ENCODE data around the gene CAVIN3. TPM values are rescaled to one million over a fixed set of nuclear protein-coding genes. Genes with fewer than 3 reads are reported as not detected.

Gene CAVIN3
- polyA plus RNA-seq, 10 donors, result 15.6 to 42.7 (median 27.7) TPM

DNA sequence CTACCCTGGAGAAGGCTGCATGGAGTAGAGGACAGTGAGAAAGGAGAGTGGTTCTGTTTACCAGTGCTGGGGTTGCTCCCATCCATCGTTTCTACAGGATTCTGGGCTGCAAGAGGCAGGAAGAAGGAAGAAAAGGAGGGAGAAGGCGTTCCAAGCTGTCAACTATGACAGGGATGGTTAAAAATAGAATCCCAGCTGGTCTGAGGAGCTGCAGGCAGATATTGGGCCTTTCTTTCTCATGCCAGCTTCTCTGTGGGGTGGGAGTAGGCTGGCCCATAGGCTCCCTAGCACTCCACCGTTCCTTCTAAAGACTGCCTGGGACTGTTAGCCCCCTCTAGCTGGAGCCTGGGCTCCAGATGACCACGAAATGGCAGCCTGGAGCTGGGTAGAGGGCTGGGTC, 47.1 kb downstream of the CAVIN3 start:
- DNase-seq, result peak in 1 of 3 donors; percentile 17

DNA sequence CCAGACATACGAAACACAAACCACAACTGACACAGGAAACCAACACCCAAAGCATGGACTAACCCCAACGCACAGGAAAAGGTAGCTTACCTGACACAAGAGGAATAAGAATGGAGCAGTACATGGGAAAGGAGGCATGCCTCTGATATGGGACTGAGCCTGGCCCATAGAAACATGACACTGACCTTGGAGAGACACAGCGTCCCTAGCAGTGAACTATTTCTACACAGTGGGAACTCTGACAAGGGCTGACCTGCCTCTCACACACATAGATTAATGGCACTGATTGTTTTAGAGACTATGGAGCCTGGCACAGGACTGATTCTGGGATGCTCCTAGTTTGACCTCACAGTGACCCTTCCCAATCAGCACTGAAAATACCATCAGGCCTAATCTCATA, 48.7 kb downstream of the CAVIN3 start:
- no peak for DNase-seq

DNA sequence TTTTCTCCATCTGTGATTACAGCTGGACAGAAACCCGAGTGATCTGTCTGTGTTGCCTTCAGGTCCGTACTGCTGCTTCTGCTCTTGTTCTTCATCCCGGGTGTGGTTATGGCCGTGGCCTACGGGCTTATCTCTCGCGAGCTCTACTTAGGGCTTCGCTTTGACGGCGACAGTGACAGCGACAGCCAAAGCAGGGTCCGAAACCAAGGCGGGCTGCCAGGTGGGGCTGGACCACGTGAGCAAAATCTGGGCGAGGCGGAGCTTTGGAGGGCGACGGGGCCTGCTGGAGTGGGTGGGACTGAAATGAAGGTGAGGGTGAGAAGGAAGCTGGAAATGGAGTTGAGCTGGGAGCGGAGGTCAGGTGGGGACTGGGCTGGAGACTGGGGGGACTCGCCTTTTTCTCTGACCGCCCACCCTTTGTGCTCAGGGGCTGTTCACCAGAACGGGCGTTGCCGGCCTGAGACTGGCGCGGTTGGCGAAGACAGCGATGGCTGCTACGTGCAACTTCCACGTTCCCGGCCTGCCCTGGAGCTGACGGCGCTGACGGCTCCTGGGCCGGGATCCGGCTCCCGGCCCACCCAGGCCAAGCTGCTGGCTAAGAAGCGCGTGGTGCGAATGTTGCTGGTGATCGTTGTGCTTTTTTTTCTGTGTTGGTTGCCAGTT, 49.6 kb downstream of the CAVIN3 start:
- no peak for DNase-seq

DNA sequence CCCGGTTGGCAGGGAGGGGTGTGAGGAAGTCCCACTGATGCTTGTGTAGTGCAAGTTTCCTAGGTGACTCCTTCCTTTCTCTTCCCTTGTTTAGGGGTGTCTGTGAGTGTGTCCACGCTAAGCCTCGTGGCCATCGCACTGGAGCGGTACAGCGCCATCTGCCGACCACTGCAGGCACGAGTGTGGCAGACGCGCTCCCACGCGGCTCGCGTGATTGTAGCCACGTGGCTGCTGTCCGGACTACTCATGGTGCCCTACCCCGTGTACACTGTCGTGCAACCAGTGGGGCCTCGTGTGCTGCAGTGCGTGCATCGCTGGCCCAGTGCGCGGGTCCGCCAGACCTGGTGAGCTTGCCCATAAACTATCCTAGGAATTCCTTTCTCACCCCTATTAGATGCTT, 50.3 kb downstream of the CAVIN3 start:
- no peak for DNase-seq

Other genes with a start within 250 kb of the CAVIN3 start
- gene OR56B4, start 212.8 kb downstream of the CAVIN3 start, polyA plus RNA-seq (ENCODE audit: insufficient read length in 10 of 10), result not detected
- gene OR52B2, start 150.2 kb downstream of the CAVIN3 start, polyA plus RNA-seq (ENCODE audit: insufficient read length in 10 of 10), result not detected
- under 1 TPM in 1 of 10 donors, not detected in 9; 0.11 TPM for gene OR52W1, start 121.3 kb downstream of the CAVIN3 start, polyA plus RNA-seq (ENCODE audit: insufficient read length in 10 of 10)
- gene C11orf42, start 114.9 kb downstream of the CAVIN3 start, polyA plus RNA-seq (ENCODE audit: insufficient read length in 10 of 10), result under 1 TPM in 8 of 10 donors, not detected in 2; 0.24 to 0.46 (median 0.31) TPM
- 10 to 100 TPM; 18.5 to 39.1 (median 23.5) TPM for gene FHIP1B, start 85.9 kb downstream of the CAVIN3 start, polyA plus RNA-seq (ENCODE audit: insufficient read length in 10 of 10)
- under 1 TPM in 5 of 10 donors, not detected in 5; 0.11 to 0.33 (median 0.17) TPM for gene CNGA4, start 81.4 kb downstream of the CAVIN3 start, polyA plus RNA-seq (ENCODE audit: insufficient read length in 10 of 10)
- under 1 TPM in 1 of 10 donors, not detected in 9; 0.22 TPM for gene CCKBR, start 60.7 kb downstream of the CAVIN3 start, polyA plus RNA-seq (ENCODE audit: insufficient read length in 10 of 10)
- 10 to 100 TPM; 21.8 to 26.7 (median 24.5) TPM for gene SMPD1, start 70.0 kb upstream of the CAVIN3 start, polyA plus RNA-seq (ENCODE audit: insufficient read length in 10 of 10)
- 10 to 100 TPM; 27.2 to 31.7 (median 28.4) TPM for gene APBB1, start 98.6 kb upstream of the CAVIN3 start, polyA plus RNA-seq (ENCODE audit: insufficient read length in 10 of 10)
- gene HPX, start 120.5 kb upstream of the CAVIN3 start, polyA plus RNA-seq (ENCODE audit: insufficient read length in 10 of 10), result 1 to 10 TPM in 8 of 10 donors, under 1 TPM in 2; 0.87 to 5.4 (median 1.9) TPM
- 10 to 100 TPM; 11.9 to 21.2 (median 14.1) TPM for gene TRIM3, start 153.4 kb upstream of the CAVIN3 start, polyA plus RNA-seq (ENCODE audit: insufficient read length in 10 of 10)
- gene ARFIP2, start 160.8 kb upstream of the CAVIN3 start, polyA plus RNA-seq (ENCODE audit: insufficient read length in 10 of 10), result 10 to 100 TPM; 29.4 to 42.6 (median 32.8) TPM
- gene TIMM10B, start 161.0 kb upstream of the CAVIN3 start, polyA plus RNA-seq (ENCODE audit: insufficient read length in 10 of 10), result 10 to 100 TPM; 16.0 to 22.0 (median 18.3) TPM
- 10 to 100 TPM in 3 of 10 donors, 1 to 10 TPM in 7; 3.9 to 13.5 (median 5.8) TPM for gene DNHD1, start 176.8 kb upstream of the CAVIN3 start, polyA plus RNA-seq (ENCODE audit: insufficient read length in 10 of 10)

Measured in muscle of back (tissue), 11 donors.